ENCODE data around the gene LILRB5. TPM values are rescaled to one million over a fixed set of nuclear protein-coding genes. Genes with fewer than 3 reads are reported as not detected.

LILRB5 gene
- total and polyA plus RNA-seq, 2 donors (not counting 1 experiment from before 2014, with no cell fraction given) = 0.05 TPM; not detected in 1

DNA sequence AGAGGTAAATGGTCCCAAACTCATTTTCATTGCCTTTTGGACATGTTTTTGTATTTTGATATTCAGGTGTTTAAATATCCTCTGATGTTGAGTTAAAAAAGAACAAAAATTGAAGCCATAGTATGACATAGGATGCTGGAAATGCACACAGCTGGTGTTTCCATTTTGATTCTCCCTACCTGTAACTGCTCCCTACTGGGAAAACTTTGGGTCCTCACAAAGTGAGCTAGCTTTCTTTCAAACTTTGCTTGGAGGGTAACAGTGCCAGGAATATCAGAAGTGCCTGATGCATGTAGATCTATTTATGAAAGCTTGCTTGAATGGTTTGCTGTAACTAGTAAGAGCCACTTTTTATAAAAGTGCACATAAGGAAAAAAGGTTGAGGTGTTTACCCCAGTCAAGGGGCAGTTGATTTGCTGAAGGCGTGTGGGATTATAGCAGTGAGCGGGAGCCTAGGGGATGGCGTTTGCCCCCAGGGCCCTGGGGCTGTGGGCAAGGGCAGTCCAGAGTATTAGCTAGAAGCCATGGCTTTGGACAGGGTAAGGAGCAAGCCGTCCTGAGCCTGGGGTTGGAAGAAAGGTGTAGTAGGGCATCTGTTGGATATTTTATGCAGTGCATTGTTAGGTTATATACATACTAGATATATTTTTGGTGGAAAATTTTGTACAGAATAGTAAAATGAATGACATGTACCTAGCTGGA is 52.2 kb downstream of the LILRB5 start:
- Histone ChIP-seq H3K9me3 (ENCODE audit: control extremely low read depth in 1 of 3, control insufficient read depth in 2 of 3, insufficient read depth in 1 of 3, low read length in 2 of 3) (no peaks in the 10 kb centered on the region), H4K20me1 (ENCODE audit: control insufficient read depth, insufficient read depth, low read length, poor library complexity, severe bottlenecking) (peaks cover 90% of the 10 kb centered on the region), H3K9ac (ENCODE audit: low read length) (no peak overlapping the region), H3K27me3 (replicated peaks in 1 of 4; ENCODE audit: control extremely low read depth in 1 of 4, control insufficient read depth in 3 of 4, insufficient read depth in 4 of 4, low read length in 3 of 4) (no peaks in the 10 kb centered on the region), H3K27ac (ENCODE audit: low read length in 2 of 2) (no peak overlapping the region), H3K36me3 (replicated peaks in 1 of 2; ENCODE audit: control extremely low read depth in 1 of 2, control insufficient read depth in 1 of 2, extremely low read depth in 1 of 2, insufficient read depth in 2 of 2, low read length in 1 of 2) (peaks cover 7 to 67% of the 10 kb centered on the region in 2 experiments), H2AFZ (ENCODE audit: insufficient read depth, low read depth, low read length, poor library complexity, severe bottlenecking) (no peak overlapping the region), H3K79me2 (ENCODE audit: control insufficient read depth, insufficient read depth, low read length) (peaks cover 92% of the 10 kb centered on the region), H3K4me2 (replicated peaks; ENCODE audit: low read depth, low read length, poor library complexity, severe bottlenecking) (peak overlapping the region; percentile 13), H3K4me1 (ENCODE audit: control insufficient read depth in 2 of 2, insufficient read depth in 2 of 2, low read length in 2 of 2) (peaks cover 50 to 80% of the 10 kb centered on the region in 2 donors), H3K4me3 (ENCODE audit: control extremely low read depth in 1 of 5, extremely low read depth in 1 of 5, insufficient read depth in 1 of 5, low read depth in 2 of 5, low read length in 4 of 5) (no peak overlapping the region)
- Mint-ChIP-seq H3K9me3 (ENCODE audit: insufficient read depth) (no peaks in the 10 kb centered on the region), H3K4me1 (peaks cover 78% of the 10 kb centered on the region), H3K27me3 (no peaks in the 10 kb centered on the region), H3K4me3 (no peak overlapping the region), H3K27ac (no peak overlapping the region)
- TF ChIP-seq, protein P1, sequence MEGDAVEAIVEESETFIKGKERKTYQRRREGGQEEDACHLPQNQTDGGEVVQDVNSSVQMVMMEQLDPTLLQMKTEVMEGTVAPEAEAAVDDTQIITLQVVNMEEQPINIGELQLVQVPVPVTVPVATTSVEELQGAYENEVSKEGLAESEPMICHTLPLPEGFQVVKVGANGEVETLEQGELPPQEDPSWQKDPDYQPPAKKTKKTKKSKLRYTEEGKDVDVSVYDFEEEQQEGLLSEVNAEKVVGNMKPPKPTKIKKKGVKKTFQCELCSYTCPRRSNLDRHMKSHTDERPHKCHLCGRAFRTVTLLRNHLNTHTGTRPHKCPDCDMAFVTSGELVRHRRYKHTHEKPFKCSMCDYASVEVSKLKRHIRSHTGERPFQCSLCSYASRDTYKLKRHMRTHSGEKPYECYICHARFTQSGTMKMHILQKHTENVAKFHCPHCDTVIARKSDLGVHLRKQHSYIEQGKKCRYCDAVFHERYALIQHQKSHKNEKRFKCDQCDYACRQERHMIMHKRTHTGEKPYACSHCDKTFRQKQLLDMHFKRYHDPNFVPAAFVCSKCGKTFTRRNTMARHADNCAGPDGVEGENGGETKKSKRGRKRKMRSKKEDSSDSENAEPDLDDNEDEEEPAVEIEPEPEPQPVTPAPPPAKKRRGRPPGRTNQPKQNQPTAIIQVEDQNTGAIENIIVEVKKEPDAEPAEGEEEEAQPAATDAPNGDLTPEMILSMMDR (IDR thresholded peaks at IDR 0.05) = no peak
- TF ChIP-seq EZH2 (IDR thresholded peaks at IDR 0.05; ENCODE audit: borderline replicate concordance, insufficient read depth, low read depth, low read length, poor library complexity, severe bottlenecking) = no peak
- ChIA-PET POLR2A (no interaction called here), CTCF (interaction anchor here (0.6 to 1.3 kb wide), 3 partner anchors 14 to 31 kb away, joined by 3 to 4 read pairs (median 3); partner anchors contain the start of gene TSEN34)
- 100% methylated on average over 2 of the region's 4 CpGs for WGBS (ENCODE audit: insufficient coverage)
- intact Hi-C loops (cut with micrococcal nuclease) = loop anchor here (5.0 kb wide), 1 partner anchor 1472 kb away; the partner anchor contains the start of gene EPN1
- DNase-seq (no peak), ATAC-seq (ENCODE audit: low read depth) (no peak)

DNA sequence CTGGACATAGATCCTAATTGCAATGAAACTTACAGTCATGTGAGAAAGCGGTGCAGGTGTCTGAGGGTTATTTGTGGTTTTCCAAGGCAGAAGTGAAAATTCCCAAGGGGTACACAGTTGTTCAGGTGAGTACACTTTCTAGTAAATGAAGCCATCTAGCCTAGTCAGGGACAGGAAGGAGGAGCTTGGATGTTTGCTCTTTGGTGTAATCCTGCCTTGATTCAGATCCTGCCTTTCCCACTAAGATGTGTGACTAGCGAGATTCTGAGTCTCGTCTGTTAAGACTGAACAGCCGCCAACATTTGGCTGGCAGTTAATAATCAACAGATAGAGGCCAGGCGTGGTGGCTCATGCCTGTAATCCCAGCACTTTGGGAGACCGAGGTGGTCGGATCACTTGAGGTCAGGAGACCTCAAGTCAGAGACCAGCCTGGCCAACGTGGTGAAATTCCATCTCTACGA is 53.9 kb downstream of the LILRB5 start:
- DNase-seq (peak; percentile 23), ATAC-seq (ENCODE audit: low read depth) (no peak)
- Mint-ChIP-seq H3K27ac (peak overlapping the region; percentile 46), H3K27me3 (no peaks in the 10 kb centered on the region), H3K9me3 (ENCODE audit: insufficient read depth) (no peaks in the 10 kb centered on the region), H3K4me1 (peaks cover 71% of the 10 kb centered on the region), H3K4me3 (peak overlapping the region; percentile 96)
- intact Hi-C loops (cut with micrococcal nuclease) = loop anchor here (5.0 kb wide), 1 partner anchor 1474 kb away; the partner anchor contains the start of gene EPN1
- TF ChIP-seq, protein P1 (IDR thresholded peaks at IDR 0.05) = no peak
- no peak for TF ChIP-seq EZH2 (IDR thresholded peaks at IDR 0.05; ENCODE audit: borderline replicate concordance, insufficient read depth, low read depth, low read length, poor library complexity, severe bottlenecking)
- H4K20me1 ChIP-seq (ENCODE audit: control insufficient read depth, insufficient read depth, low read length, poor library complexity, severe bottlenecking) = peaks cover 73% of the 10 kb centered on the region
- no peaks in the 10 kb centered on the region for H3K27me3 ChIP-seq (replicated peaks in 1 of 4; ENCODE audit: control extremely low read depth in 1 of 4, control insufficient read depth in 3 of 4, insufficient read depth in 4 of 4, low read length in 3 of 4)
- peak overlapping the region; percentile 88 for H3K4me2 ChIP-seq (replicated peaks; ENCODE audit: low read depth, low read length, poor library complexity, severe bottlenecking)
- H2AFZ ChIP-seq (ENCODE audit: insufficient read depth, low read depth, low read length, poor library complexity, severe bottlenecking) = no peak overlapping the region
- WGBS (ENCODE audit: insufficient coverage) = 79% methylated on average over 8 of the region's 9 CpGs
- peak overlapping the region; percentile 1 for H3K9ac ChIP-seq (ENCODE audit: low read length)
- H3K27ac ChIP-seq (ENCODE audit: low read length in 2 of 2) = no peak overlapping the region
- peaks cover 7 to 67% of the 10 kb centered on the region in 2 experiments for H3K36me3 ChIP-seq (replicated peaks in 1 of 2; ENCODE audit: control extremely low read depth in 1 of 2, control insufficient read depth in 1 of 2, extremely low read depth in 1 of 2, insufficient read depth in 2 of 2, low read length in 1 of 2)
- H3K4me3 ChIP-seq (ENCODE audit: control extremely low read depth in 1 of 5, extremely low read depth in 1 of 5, insufficient read depth in 1 of 5, low read depth in 2 of 5, low read length in 4 of 5) = no peak overlapping the region
- H3K4me1 ChIP-seq (ENCODE audit: control insufficient read depth in 2 of 2, insufficient read depth in 2 of 2, low read length in 2 of 2) = peaks cover 46 to 66% of the 10 kb centered on the region in 2 donors
- ChIA-PET POLR2A (interaction anchor here (4.8 kb wide), 1 partner anchor 13 kb away, joined by 73 read pairs; the partner anchor contains the start of genes MBOAT7 and TSEN34), CTCF (interaction anchor here (4.9 kb wide), 1 partner anchor 14 kb away, joined by 30 read pairs; the partner anchor contains the start of genes MBOAT7 and TSEN34)
- no peaks in the 10 kb centered on the region for H3K9me3 ChIP-seq (ENCODE audit: control extremely low read depth in 1 of 3, control insufficient read depth in 2 of 3, insufficient read depth in 1 of 3, low read length in 2 of 3)
- peaks cover 76% of the 10 kb centered on the region for H3K79me2 ChIP-seq (ENCODE audit: control insufficient read depth, insufficient read depth, low read length)

All from B cell (primary cell).